Measurements from ENCODE around the gene USH2A. TPM values are rescaled to one million over a fixed set of nuclear protein-coding genes. Genes with fewer than 3 reads are reported as not detected.

USH2A gene
- total RNA-seq, 3 donors from 2014 or later: 0.03 to 0.17 TPM; not detected in 1

- no peak for TF ChIP-seq CTCF (IDR thresholded peaks at IDR 0.05)
- no peaks in the 10 kb centered on the region for H3K36me3 ChIP-seq (ENCODE audit: low read depth)
- ATAC-seq: no peak
- intact Hi-C loops (cut with DNase I, micrococcal nuclease): no loop called here
- H3K4me3 ChIP-seq: no peak overlapping the region
- no peaks in the 10 kb centered on the region for H3K9me3 ChIP-seq
- DNase-seq: no peak
- H3K4me1 ChIP-seq (ENCODE audit: low read depth): no peaks in the 10 kb centered on the region
Measured at GRCh38 chr1:215794156-215794555, 629.1 kb downstream of the USH2A start.

GRCh38 chr1:215793180-215793579 lies 630.1 kb downstream of the USH2A start:
- Histone ChIP-seq H3K36me3 (ENCODE audit: low read depth) (no peaks in the 10 kb centered on the region), H3K4me3 (no peak overlapping the region), H3K4me1 (ENCODE audit: low read depth) (no peaks in the 10 kb centered on the region), H3K9me3 (no peaks in the 10 kb centered on the region)
- intact Hi-C loops (cut with DNase I, micrococcal nuclease): no loop called here
- TF ChIP-seq CTCF (IDR thresholded peaks at IDR 0.05): no peak
- DNase-seq: no peak
- no peak for ATAC-seq

GRCh38 chr1:215792446-215792845 lies 630.8 kb downstream of the USH2A start:
- no peaks in the 10 kb centered on the region for H3K36me3 ChIP-seq (ENCODE audit: low read depth)
- no peak for TF ChIP-seq CTCF (IDR thresholded peaks at IDR 0.05)
- H3K9me3 ChIP-seq: no peaks in the 10 kb centered on the region
- H3K4me1 ChIP-seq (ENCODE audit: low read depth): no peaks in the 10 kb centered on the region
- H3K4me3 ChIP-seq: no peak overlapping the region
- intact Hi-C loops (cut with DNase I, micrococcal nuclease): no loop called here
- DNase-seq (no peak), ATAC-seq (no peak)

GRCh38 chr1:215789981-215790380 lies 633.3 kb downstream of the USH2A start:
- DNase-seq (no peak), ATAC-seq (no peak)
- TF ChIP-seq CTCF (IDR thresholded peaks at IDR 0.05): no peak
- no peak overlapping the region for H3K4me3 ChIP-seq
- H3K36me3 ChIP-seq (ENCODE audit: low read depth): no peaks in the 10 kb centered on the region
- H3K9me3 ChIP-seq: no peaks in the 10 kb centered on the region
- intact Hi-C loops (cut with DNase I, micrococcal nuclease): no loop called here
- H3K4me1 ChIP-seq (ENCODE audit: low read depth): no peaks in the 10 kb centered on the region

GRCh38 chr1:215786997-215787396 lies 636.3 kb downstream of the USH2A start:
- ATAC-seq: no peak
- no peak for TF ChIP-seq CTCF (IDR thresholded peaks at IDR 0.05)
- no peak for DNase-seq
- Histone ChIP-seq H3K9me3 (no peaks in the 10 kb centered on the region), H3K4me1 (ENCODE audit: low read depth) (no peaks in the 10 kb centered on the region), H3K4me3 (no peak overlapping the region), H3K36me3 (ENCODE audit: low read depth) (no peaks in the 10 kb centered on the region)
- intact Hi-C loops (cut with DNase I, micrococcal nuclease): no loop called here

- Histone ChIP-seq H3K36me3 (ENCODE audit: low read depth) (no peaks in the 10 kb centered on the region), H3K4me3 (no peak overlapping the region), H3K4me1 (ENCODE audit: low read depth) (no peaks in the 10 kb centered on the region), H3K9me3 (no peaks in the 10 kb centered on the region)
- intact Hi-C loops (cut with DNase I, micrococcal nuclease): no loop called here
- no peak for ATAC-seq
- DNase-seq: no peak
- no peak for TF ChIP-seq CTCF (IDR thresholded peaks at IDR 0.05)
Measured at GRCh38 chr1:215780641-215781040, 642.6 kb downstream of the USH2A start.
